Activated B cell treated with CpG ODN at 0.5 μM for 24 hours (primary cell): ENCODE measurements around the gene PCDHGB4. TPM values are rescaled to one million over a fixed set of nuclear protein-coding genes. Genes with fewer than 3 reads are reported as not detected.
"Not testable (repeated sequence)": the region's sequence is repeated elsewhere in the genome, so short reads cannot be mapped to it uniquely, and the experiment has no call there.

Experiments used
- ATAC-seq: fragments of 200-7000 bp; cut with Tn5 transposase; one replicate; pipeline ENCODE4 v1.10.0; 2021; ENCODE audit warnings: low read depth, mild to moderate bottlenecking, moderate library complexity
- CTCF ChIA-PET: fragments of 350-600 bp; sonication (Branson Sonifier 250); formaldehyde crosslinking; loops from one replicate; lab custom pipeline; 2021; ENCODE audit warnings: antibody characterized with exemption; lab: Charles Lee
- POLR2A ChIA-PET: fragments of 350-600 bp; sonication (Branson Sonifier 250); formaldehyde crosslinking; loops from one replicate; lab custom pipeline; 2021; ENCODE audit warnings: antibody characterized with exemption; lab: Charles Lee
- DNase-seq: peaks from one replicate; pipeline ENCODE4 v3.0.0; 2022
- H3K27ac Mint-ChIP-seq: one replicate; pipeline ENCODE4 v1.8.0; 2020; ENCODE audit warnings: mixed read lengths
- H3K27me3 Mint-ChIP-seq: one replicate; pipeline ENCODE4 v1.8.0; 2021; ENCODE audit warnings: mixed read lengths
- H3K36me3 Mint-ChIP-seq: one replicate; pipeline ENCODE4 v1.8.0; 2021; ENCODE audit warnings: low read depth, mixed read lengths
- H3K4me1 Mint-ChIP-seq: one replicate; pipeline ENCODE4 v1.8.0; 2021; ENCODE audit warnings: mixed read lengths
- H3K4me3 Mint-ChIP-seq: one replicate; pipeline ENCODE4 v1.8.0; 2020; ENCODE audit warnings: mild to moderate bottlenecking, mixed read lengths
- H3K9me3 Mint-ChIP-seq: one replicate; pipeline ENCODE4 v1.8.0; 2020; ENCODE audit warnings: mixed read lengths
- CTCF ChIP-seq: fragments of 200-600 bp; IDR thresholded peaks from one replicate; pipeline ENCODE4 v1.8.0; 2022; ENCODE audit warnings: antibody characterized with exemption, mild to moderate bottlenecking
- intact Hi-C: fragments of 100-400 bp; cut with micrococcal nuclease; formaldehyde crosslinking; loops from one replicate; pipeline ENCODE4 v1.15.1; 2024
- total RNA-seq: library from RNA; stranded (reverse); gene quantifications from 2 replicates; pipeline ENCODE4 v1.2.3, GENCODE V29; 2022

PCDHGB4 gene
- total RNA-seq: 0.91 and 1.2 TPM in 2 replicates

- POLR2A ChIA-PET, intact Hi-C loops, H3K4me1 Mint-ChIP-seq, H3K27ac Mint-ChIP-seq, H3K36me3 Mint-ChIP-seq, DNase-seq: not testable (repeated sequence)
- peaks cover 63% of the 10 kb centered on the region for H3K27me3 Mint-ChIP-seq
- H3K9me3 Mint-ChIP-seq: peaks cover 24% of the 10 kb centered on the region
- H3K4me3 Mint-ChIP-seq: peak within 1 kb of the TSS; percentile 58
- CTCF ChIA-PET: interaction anchor here (1.1 kb wide), 1 partner anchor 170 kb away, joined by 4 read pairs; no protein-coding TSS in a partner anchor
- ATAC-seq: peak; percentile 65
These were observed at the start of gene PCDHGB4 for GRCh38 chr5:141387557-141388311. Gene PCDHGB4, plus strand, starts transcription at chr5:141387698. Its CDS starts 187 bp downstream, at chr5:141387885.

- intact Hi-C loops: no loop called here
- Mint-ChIP-seq H3K9me3 (peaks cover 45% of the 10 kb centered on the region), H3K27ac (no peak within 1 kb of the TSS), H3K36me3 (peaks cover 10% of the 10 kb centered on the region), H3K27me3 (peaks cover 60% of the 10 kb centered on the region), H3K4me1 (peaks cover 2% of the 10 kb centered on the region), H3K4me3 (no peak within 1 kb of the TSS)
- DNase-seq: no peak
- no peak for TF ChIP-seq CTCF
- ChIA-PET CTCF (no interaction called here), POLR2A (no interaction called here)
- no peak for ATAC-seq
These were observed 48.8 kb upstream of the PCDHGB4 start, which contains the start of gene PCDHGA2 for GRCh38 chr5:141338538-141339306. Gene PCDHGA2, plus strand, starts transcription at chr5:141338760.

- DNase-seq, CTCF ChIA-PET, ATAC-seq, POLR2A ChIA-PET, H3K4me1 Mint-ChIP-seq, intact Hi-C loops, H3K27ac Mint-ChIP-seq, H3K4me3 Mint-ChIP-seq, H3K36me3 Mint-ChIP-seq: not testable (repeated sequence)
- H3K9me3 Mint-ChIP-seq: peaks cover 41% of the 10 kb centered on the region
- peaks cover 61% of the 10 kb centered on the region for H3K27me3 Mint-ChIP-seq
These were observed 46.6 kb upstream of the PCDHGB4 start for GRCh38 chr5:141340781-141341354.

- ChIA-PET POLR2A (no interaction called here), CTCF (no interaction called here)
- H3K4me1 Mint-ChIP-seq: no peaks in the 10 kb centered on the region
- TF ChIP-seq CTCF: no peak
- intact Hi-C loops: no loop called here
- peaks cover 35% of the 10 kb centered on the region for H3K9me3 Mint-ChIP-seq
- H3K27me3 Mint-ChIP-seq: peaks cover 52% of the 10 kb centered on the region
- H3K36me3 Mint-ChIP-seq: peaks cover 4% of the 10 kb centered on the region
- H3K4me3 Mint-ChIP-seq: no peak overlapping the region
- ATAC-seq (no peak), DNase-seq (no peak)
- no peak overlapping the region for H3K27ac Mint-ChIP-seq
These were observed 44.7 kb upstream of the PCDHGB4 start for GRCh38 chr5:141342773-141343172.

- no peaks in the 10 kb centered on the region for H3K4me1 Mint-ChIP-seq
- peaks cover 30% of the 10 kb centered on the region for H3K9me3 Mint-ChIP-seq
- peaks cover 2% of the 10 kb centered on the region for H3K36me3 Mint-ChIP-seq
- no peak for TF ChIP-seq CTCF
- no peak for ATAC-seq
- H3K27me3 Mint-ChIP-seq: peaks cover 50% of the 10 kb centered on the region
- POLR2A ChIA-PET: no interaction called here
- intact Hi-C loops: no loop called here
- DNase-seq: no peak
- H3K27ac Mint-ChIP-seq: no peak within 1 kb of the TSS
- peak within 1 kb of the TSS; percentile 7 for H3K4me3 Mint-ChIP-seq
- CTCF ChIA-PET: interaction anchor here (1.1 kb wide), 1 partner anchor 224 kb away, joined by 3 read pairs; no protein-coding TSS in a partner anchor
These were observed 44.1 kb upstream of the PCDHGB4 start, which contains the start of gene PCDHGA3 for GRCh38 chr5:141343242-141343952. Gene PCDHGA3, plus strand, starts transcription at chr5:141343829. Its CDS starts 205 bp downstream, at chr5:141344034.
